NCI-H69 (cell line): ENCODE measurements around the gene LCE3A.
"Not testable (repeated sequence)": the region's sequence is repeated elsewhere in the genome, so short reads cannot be mapped to it uniquely, and the experiment has no call there.

ENCODE experiments used
- DNase-seq: peaks from one replicate; lab custom pipeline; 2025; lab: John Stamatoyannopoulos, UW

The LCE3A gene

DNA sequence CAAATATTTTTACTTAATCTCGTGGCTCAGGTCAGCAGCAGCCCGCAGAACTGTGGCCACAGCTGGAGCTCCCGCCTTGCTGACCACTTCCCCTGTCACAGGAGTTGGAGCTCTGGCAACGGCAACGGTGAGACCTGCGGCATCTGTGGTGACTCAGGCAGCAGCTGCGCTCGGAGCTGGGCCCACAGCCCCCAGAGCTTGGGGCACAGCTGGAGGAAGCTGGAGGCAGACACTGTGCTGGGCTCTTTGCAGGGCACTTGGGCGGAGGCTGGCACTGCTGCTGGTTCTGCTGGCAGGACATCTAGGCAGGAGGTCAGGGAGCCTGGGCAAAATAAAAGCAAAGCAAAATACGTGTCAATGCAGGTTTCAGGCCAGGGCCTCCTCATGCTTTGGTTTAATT, at the start of gene LCE3A:
Gene LCE3A (minus strand): TSS at position 301 of the 400 bp plus-strand sequence. CDS start 0 bp downstream, at position 301.
- DNase-seq: no peak

GRCh38 chr1:152667648-152668047, 44.7 kb upstream of the LCE3A start:
- DNase-seq: no peak

GRCh38 chr1:152666171-152666570, 43.3 kb upstream of the LCE3A start:
- not testable (repeated sequence) for DNase-seq

DNA sequence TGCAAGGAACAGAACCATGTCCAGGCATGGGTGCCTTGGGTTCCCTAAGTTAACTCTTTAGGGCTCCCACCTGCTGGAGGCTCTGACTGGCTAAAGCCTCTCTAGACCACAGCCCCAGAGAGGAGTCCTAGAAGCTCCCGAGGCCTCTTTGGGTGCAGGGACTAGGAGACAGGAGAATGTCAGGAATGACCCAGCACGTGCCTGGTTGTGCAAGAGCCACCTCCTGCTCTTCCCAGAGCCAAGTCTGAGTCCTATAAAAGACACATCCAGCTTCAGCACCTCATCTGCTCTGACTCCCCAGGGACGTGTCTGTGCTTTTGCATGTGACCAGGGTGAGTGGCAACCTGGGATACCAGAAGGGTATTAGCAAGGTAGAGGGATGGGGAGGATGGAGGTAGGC, 40.2 kb upstream of the LCE3A start, which contains the start of gene LCE2D:
Gene LCE2D (plus strand): TSS at position 283 of the 400 bp plus-strand sequence. CDS start 726 bp downstream, outside the sequence.
- DNase-seq: no peak

DNA sequence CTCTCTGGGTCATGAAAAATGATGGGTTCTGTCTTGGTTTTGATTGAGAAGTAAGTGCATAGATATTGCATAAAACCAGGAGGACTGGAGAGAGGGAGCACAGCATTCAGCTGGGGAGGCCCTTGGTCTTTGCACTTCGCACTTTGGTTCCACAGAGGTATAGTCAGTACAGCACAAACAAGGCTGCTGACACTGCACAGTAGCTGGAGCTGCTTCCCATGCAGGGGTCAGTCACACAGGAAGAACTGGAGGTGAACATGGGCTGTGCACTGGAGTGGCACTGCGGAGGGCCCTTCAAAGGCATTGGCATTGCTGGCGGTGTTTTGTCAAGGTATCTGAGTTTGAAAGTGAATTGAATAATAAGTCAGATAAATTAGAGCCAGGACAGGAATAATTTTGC, 35.7 kb upstream of the LCE3A start:
- DNase-seq: no peak

DNA sequence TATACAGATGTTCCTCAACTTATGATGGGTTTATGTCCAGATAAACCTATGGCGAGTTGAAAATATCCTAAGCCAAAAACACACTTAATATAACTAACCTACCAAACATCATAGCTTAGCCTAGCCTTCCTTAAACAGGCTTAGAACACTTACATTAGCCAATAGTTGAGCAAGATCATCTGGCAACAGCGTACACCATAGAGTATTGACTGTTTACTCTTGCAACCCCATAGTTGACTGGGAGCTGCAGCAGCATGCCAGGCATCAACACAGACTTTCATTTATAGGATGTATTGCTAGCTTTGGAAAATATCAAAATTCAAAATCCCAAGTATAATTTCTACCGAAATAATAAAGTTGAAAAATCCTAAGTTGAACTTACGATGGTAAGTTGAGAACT, 34.8 kb upstream of the LCE3A start:
- no peak for DNase-seq

GRCh38 chr1:152656459-152656858, 33.6 kb upstream of the LCE3A start:
- no peak for DNase-seq

GRCh38 chr1:152654110-152654509, 31.2 kb upstream of the LCE3A start:
- peak; percentile 59 for DNase-seq

DNA sequence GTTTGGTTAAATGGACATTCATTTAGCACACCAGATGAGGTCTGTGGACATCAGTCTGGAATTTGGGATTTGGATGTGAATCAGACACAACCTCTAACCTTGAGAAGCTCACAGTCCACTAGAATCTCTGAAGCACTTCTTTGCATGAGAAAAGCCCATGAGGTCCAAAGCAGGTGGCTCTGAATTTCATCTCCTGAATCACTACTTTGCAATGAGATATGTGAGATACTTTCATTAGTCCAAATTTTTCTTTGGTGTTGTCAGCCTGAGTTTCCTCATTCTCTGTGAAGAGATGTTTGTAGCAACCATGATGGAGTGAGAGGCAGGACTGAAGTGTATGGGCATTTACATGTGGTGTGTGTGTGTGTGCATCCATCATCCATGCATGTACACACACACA, 23.8 kb upstream of the LCE3A start:
- no peak for DNase-seq

- no peak for DNase-seq
These were observed 22.2 kb upstream of the LCE3A start for GRCh38 chr1:152645146-152645545.

GRCh38 chr1:152643945-152644344, 21.0 kb upstream of the LCE3A start:
- no peak for DNase-seq

GRCh38 chr1:152640351-152640750, 17.4 kb upstream of the LCE3A start:
- DNase-seq: no peak

DNA sequence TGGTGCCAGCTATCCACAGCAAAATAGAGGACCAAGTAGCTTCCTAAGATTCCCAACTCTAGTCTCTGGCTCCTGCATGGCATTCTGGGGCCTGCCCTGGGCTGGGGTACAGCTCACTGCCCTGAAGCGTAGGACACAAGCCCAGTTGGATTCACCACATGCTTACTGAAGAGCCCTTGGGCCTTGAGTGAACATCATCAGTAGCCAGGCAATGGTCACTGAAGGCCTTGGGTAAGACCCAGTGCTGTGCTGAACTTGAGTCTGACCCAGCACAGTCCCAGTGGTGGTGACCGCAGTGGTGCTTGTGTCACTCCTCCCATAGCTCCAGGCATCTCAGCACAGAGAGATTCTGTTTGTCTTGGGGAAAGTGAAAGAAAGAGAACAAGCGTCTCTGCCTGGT, 7.7 kb upstream of the LCE3A start:
- no peak for DNase-seq

GRCh38 chr1:152626744-152627143, 3.8 kb upstream of the LCE3A start:
- DNase-seq: no peak

GRCh38 chr1:152623203-152623844, 421 bp upstream of the LCE3A start:
- DNase-seq: peak; percentile 9

DNA sequence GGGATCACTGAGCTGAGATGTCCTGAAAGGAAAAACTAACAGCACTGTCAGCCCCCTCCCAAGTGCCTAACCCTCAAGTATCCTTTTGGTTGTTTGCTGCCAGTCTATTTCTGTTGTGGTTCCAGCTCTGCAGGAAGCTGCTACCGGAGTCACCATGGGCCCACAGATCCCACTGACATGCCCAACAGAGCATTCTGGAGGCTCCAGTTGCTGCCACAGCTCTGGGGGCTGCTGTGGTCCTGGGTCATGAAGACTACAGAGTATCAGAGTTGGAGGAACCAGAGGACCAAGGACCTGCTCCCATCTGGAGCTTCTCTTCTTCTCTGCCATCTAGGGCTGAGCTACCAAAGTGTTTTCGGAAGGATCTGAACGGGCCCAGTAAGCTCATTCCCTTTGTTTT, 910 bp downstream of the LCE3A start:
- DNase-seq: no peak

DNA sequence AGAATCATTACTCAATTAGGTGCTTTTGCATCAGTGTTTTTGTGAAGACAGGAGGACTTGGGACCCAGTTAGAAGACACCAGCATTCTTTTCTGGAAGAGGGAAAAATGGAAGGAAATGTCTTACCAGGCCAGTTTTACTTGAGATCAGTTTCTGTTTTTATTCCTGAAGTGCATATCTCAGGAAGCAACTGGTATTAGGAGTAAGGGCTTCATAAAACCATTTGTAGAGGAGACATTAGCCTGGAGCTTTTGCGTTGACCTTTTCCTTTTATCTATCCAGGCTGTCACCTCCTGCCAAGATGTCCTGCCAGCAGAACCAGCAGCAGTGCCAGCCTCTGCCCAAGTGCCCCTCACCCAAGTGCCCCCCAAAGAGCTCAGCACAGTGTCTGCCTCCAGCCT, 9.4 kb downstream of the LCE3A start, which contains the start of gene LCE3B:
Gene LCE3B (plus strand): TSS at position 301 of the 400 bp plus-strand sequence. CDS start 0 bp downstream, at position 301.
- DNase-seq: no peak

DNA sequence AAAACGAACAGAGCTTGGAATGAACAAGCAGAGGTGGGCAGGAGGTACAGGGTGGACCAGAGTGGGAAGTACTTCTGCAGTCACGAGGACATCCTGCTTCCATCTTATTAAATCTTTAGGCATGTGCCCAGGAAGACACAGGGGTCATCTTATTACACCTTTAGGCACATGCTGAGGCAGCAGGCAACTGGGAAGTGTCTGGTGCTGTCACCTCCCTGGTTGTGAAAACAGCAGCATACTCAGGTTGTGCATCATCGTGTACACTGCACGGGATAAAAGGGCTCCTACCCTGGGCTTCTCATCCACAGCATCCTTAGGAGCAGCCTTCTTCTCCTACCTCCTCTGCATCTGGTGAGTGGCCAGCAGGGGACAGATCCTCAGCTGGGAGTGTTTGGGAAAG, 23.0 kb downstream of the LCE3A start, which contains the start of gene LCE3C:
Gene LCE3C (plus strand): TSS at position 301 of the 400 bp plus-strand sequence. CDS start 498 bp downstream, outside the sequence.
- no peak for DNase-seq

DNA sequence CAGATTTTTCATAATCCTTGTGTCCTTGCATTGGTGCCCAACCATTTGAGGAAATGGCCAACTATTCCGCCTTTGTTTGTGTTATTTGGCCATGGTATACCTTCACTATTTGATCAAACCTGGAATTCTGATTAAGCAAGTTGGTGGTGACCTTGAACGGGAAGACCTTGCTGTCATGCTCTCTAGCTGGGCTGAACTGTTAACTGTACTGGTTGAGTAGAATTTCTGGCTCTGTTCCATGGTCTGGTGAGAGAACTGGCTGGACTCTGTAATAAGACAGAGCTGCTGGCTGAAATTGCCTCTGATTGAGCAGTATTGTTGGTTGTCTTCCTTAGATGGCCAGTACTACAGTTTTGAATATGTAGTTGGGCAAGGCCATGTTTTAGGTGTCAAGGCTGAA, 25.9 kb downstream of the LCE3A start:
- no peak for DNase-seq

- DNase-seq: no peak
These were observed 37.3 kb downstream of the LCE3A start for GRCh38 chr1:152585586-152585985.

- DNase-seq: no peak
These were observed 40.3 kb downstream of the LCE3A start for GRCh38 chr1:152582647-152583046.

DNA sequence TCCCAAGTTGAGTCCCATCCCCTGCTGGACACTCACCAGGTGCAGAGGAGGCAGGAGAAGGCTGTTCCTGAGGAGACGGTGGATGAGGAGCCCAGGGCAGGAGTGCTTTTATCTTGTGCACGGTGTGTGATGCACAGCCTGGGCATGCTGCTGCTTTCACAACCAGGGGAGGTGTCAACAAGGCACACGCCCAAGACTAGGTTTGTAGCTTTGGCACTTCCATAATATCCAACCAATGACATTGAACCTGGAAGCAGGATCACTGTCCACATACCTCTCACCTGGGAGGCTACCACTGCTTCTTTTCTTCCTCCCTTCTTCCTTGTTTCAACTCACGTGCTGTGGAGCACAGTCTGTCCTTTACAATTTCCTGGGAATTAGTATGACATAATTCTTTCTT, 42.5 kb downstream of the LCE3A start, which contains the start of gene LCE3D:
Gene LCE3D (minus strand): TSS at position 84 of the 400 bp plus-strand sequence. CDS start 580 bp downstream, outside the sequence.
- no peak for DNase-seq

- DNase-seq: not testable (repeated sequence)
These were observed 43.4 kb downstream of the LCE3A start for GRCh38 chr1:152579526-152579925.

DNA sequence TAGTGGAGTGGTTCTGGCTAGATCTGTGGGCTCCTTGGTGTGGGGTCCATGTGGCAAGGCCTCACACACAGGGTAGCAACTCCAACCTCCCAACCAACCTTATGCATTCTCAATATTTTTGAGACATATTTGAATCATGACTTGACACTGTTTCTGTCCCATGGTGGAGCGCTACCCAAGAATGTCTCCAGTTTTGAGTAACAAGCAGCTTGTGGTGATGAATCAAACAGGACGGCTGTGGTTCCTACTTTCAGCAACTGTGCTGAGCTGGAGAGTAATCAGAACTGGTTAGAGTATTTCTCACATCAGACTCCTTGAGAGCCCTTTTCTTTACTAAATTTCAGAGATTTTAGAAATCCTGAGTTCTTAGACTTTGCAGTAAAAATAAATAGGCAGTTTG, 45.7 kb downstream of the LCE3A start:
- DNase-seq: no peak
